HepG2 (cell line): ENCODE results near the gene HOXD8. TPM values are rescaled to one million over a fixed set of nuclear protein-coding genes. Genes with fewer than 3 reads are reported as not detected.

Source experiments
- ARID5B ChIP-seq: IDR thresholded peaks from 2 replicates; pipeline ENCODE4 v1.4.0; 2020; ENCODE audit warnings: mild to moderate bottlenecking, missing genetic modification reagents
- ELK4 ChIP-seq: sonication (generic); formaldehyde crosslinking; IDR thresholded peaks from 2 replicates; pipeline ENCODE4 v1.9.0; 2021; ENCODE audit warnings: missing genetic modification reagents, borderline replicate concordance
- FOXJ3 ChIP-seq: sonication (generic); formaldehyde crosslinking; IDR thresholded peaks from 2 replicates; pipeline ENCODE4 v1.4.0; 2020; ENCODE audit warnings: missing genetic modification reagents, mild to moderate bottlenecking, borderline replicate concordance
- GABPA ChIP-seq, 2 experiments: IDR thresholded peaks; 2 replicates each; pipeline ENCODE4 v1.6.1; 2011 to 2016; ENCODE audit warnings: low read depth in 2 of 2, low read length in 1 of 2, missing biosample characterization in 1 of 2, missing genetic modification characterization in 1 of 2
- GTF2F1 ChIP-seq: fragments of 150-350 bp; IDR thresholded peaks from 2 replicates; pipeline ENCODE4 v1.6.1; 2014; ENCODE audit warnings: low read length
- HOXA9 ChIP-seq: sonication (generic); formaldehyde crosslinking; IDR thresholded peaks from 2 replicates; pipeline ENCODE4 v1.8.1; 2022; ENCODE audit warnings: missing genetic modification reagents, mild to moderate bottlenecking, moderate library complexity, borderline replicate concordance
- RFXAP ChIP-seq: sonication (generic); formaldehyde crosslinking; IDR thresholded peaks from 2 replicates; pipeline ENCODE4 v1.4.0; 2020; ENCODE audit warnings: missing genetic modification reagents, borderline replicate concordance
- ZNF501 ChIP-seq: sonication (generic); formaldehyde crosslinking; IDR thresholded peaks from 2 replicates; pipeline ENCODE4 v1.5.1; 2020; ENCODE audit warnings: mild to moderate bottlenecking, moderate library complexity, missing genetic modification reagents
- ZNF558 ChIP-seq: sonication (generic); formaldehyde crosslinking; IDR thresholded peaks from 2 replicates; pipeline ENCODE4 v1.9.0; 2022; ENCODE audit warnings: mild to moderate bottlenecking, missing genetic modification reagents, borderline replicate concordance
- ZNF670 ChIP-seq: sonication (generic); formaldehyde crosslinking; IDR thresholded peaks from 2 replicates; pipeline ENCODE4 v1.8.0; 2022; ENCODE audit warnings: mild to moderate bottlenecking, missing genetic modification reagents, borderline replicate concordance
- ZNF674 ChIP-seq: sonication (generic); formaldehyde crosslinking; IDR thresholded peaks from 2 replicates; pipeline ENCODE4 v1.5.0; 2020; ENCODE audit warnings: low read depth, mild to moderate bottlenecking, missing genetic modification reagents
- polyA plus RNA-seq, 8 experiments: library from polyadenylated mRNA; depleted of rRNA in 3 of 8; stranded (reverse) in 7 of 8; unstranded in 1 of 8; fragments of >200 nt; fragmentation: Illumina TruSeq in 4 of 8; extraction: Trizol in 4 of 8; gene quantifications; 2 replicates each; pipeline versions ENCODE4 v1.2.1 to v1.2.3, GENCODE V29; 2011 to 2016; ENCODE audit warnings: low read depth in 4 of 8, missing spikeins in 1 of 8, mixed read lengths in 1 of 8; ENCODE audit not compliant: insufficient read depth in 1 of 8
- total RNA-seq, 5 experiments: library from RNA; depleted of rRNA; stranded (reverse); fragments of >200 nt; fragmentation: Illumina TruSeq; extraction: Trizol; gene quantifications; 2 replicates each; pipeline ENCODE4 v1.2.3, GENCODE V29; 2016; ENCODE audit warnings: low read depth in 1 of 5
- TF ChIP-seq, protein P1 (sequence below): sonication (generic); formaldehyde crosslinking; IDR thresholded peaks from 2 replicates; pipeline ENCODE4 v1.4.0; 2020; ENCODE audit warnings: missing genetic modification reagents
- TF ChIP-seq, protein P2 (sequence below): sonication (generic); formaldehyde crosslinking; IDR thresholded peaks from 2 replicates; pipeline ENCODE4 v1.9.0; 2022; ENCODE audit warnings: missing genetic modification reagents, mild to moderate bottlenecking, borderline replicate concordance
- TF ChIP-seq, protein P3 (sequence below): sonication (generic); formaldehyde crosslinking; IDR thresholded peaks from 2 replicates; pipeline ENCODE4 v1.5.1; 2020; ENCODE audit warnings: mild to moderate bottlenecking, moderate library complexity, missing genetic modification reagents

HOXD8 gene
- total and polyA plus RNA-seq, 2 of the 13 experiments (the other 11 are each of a cell fraction or from before 2014, with no cell fraction given), result not detected

- TF ChIP-seq GTF2F1, result no peak
- TF ChIP-seq, protein P1, sequence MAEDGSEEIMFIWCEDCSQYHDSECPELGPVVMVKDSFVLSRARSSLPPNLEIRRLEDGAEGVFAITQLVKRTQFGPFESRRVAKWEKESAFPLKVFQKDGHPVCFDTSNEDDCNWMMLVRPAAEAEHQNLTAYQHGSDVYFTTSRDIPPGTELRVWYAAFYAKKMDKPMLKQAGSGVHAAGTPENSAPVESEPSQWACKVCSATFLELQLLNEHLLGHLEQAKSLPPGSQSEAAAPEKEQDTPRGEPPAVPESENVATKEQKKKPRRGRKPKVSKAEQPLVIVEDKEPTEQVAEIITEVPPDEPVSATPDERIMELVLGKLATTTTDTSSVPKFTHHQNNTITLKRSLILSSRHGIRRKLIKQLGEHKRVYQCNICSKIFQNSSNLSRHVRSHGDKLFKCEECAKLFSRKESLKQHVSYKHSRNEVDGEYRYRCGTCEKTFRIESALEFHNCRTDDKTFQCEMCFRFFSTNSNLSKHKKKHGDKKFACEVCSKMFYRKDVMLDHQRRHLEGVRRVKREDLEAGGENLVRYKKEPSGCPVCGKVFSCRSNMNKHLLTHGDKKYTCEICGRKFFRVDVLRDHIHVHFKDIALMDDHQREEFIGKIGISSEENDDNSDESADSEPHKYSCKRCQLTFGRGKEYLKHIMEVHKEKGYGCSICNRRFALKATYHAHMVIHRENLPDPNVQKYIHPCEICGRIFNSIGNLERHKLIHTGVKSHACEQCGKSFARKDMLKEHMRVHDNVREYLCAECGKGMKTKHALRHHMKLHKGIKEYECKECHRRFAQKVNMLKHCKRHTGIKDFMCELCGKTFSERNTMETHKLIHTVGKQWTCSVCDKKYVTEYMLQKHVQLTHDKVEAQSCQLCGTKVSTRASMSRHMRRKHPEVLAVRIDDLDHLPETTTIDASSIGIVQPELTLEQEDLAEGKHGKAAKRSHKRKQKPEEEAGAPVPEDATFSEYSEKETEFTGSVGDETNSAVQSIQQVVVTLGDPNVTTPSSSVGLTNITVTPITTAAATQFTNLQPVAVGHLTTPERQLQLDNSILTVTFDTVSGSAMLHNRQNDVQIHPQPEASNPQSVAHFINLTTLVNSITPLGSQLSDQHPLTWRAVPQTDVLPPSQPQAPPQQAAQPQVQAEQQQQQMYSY, result no peak
- TF ChIP-seq, protein P2, sequence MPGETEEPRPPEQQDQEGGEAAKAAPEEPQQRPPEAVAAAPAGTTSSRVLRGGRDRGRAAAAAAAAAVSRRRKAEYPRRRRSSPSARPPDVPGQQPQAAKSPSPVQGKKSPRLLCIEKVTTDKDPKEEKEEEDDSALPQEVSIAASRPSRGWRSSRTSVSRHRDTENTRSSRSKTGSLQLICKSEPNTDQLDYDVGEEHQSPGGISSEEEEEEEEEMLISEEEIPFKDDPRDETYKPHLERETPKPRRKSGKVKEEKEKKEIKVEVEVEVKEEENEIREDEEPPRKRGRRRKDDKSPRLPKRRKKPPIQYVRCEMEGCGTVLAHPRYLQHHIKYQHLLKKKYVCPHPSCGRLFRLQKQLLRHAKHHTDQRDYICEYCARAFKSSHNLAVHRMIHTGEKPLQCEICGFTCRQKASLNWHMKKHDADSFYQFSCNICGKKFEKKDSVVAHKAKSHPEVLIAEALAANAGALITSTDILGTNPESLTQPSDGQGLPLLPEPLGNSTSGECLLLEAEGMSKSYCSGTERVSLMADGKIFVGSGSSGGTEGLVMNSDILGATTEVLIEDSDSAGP (CRISPR knock-in tag), result peak; percentile 86; the same call in 1 of the 2 replicates
- peak; percentile 65; the same call in 1 of the 2 replicates for TF ChIP-seq ARID5B (CRISPR knock-in tag)
- no peak for TF ChIP-seq HOXA9 (CRISPR knock-in tag)
- TF ChIP-seq, protein P3, sequence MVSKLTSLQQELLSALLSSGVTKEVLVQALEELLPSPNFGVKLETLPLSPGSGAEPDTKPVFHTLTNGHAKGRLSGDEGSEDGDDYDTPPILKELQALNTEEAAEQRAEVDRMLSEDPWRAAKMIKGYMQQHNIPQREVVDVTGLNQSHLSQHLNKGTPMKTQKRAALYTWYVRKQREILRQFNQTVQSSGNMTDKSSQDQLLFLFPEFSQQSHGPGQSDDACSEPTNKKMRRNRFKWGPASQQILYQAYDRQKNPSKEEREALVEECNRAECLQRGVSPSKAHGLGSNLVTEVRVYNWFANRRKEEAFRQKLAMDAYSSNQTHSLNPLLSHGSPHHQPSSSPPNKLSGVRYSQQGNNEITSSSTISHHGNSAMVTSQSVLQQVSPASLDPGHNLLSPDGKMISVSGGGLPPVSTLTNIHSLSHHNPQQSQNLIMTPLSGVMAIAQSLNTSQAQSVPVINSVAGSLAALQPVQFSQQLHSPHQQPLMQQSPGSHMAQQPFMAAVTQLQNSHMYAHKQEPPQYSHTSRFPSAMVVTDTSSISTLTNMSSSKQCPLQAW (CRISPR knock-in tag), result peak; percentile 89
- no peak for TF ChIP-seq ZNF670 (CRISPR knock-in tag)
- TF ChIP-seq GABPA (IDR thresholded peaks at IDR 0.05; ENCODE audit: low read depth, low read length), result peak; percentile 57
- TF ChIP-seq GABPA (CRISPR knock-in tag; IDR thresholded peaks at IDR 0.05; ENCODE audit: low read depth), result peak; percentile 75
- TF ChIP-seq ELK4 (CRISPR knock-in tag), result no peak
- TF ChIP-seq ZNF501 (CRISPR knock-in tag), result peak; percentile 79; the same call in 1 of the 2 replicates
- TF ChIP-seq RFXAP, result no peak
- TF ChIP-seq ZNF558 (CRISPR knock-in tag), result 0 out of 2 replicates have a peak, but pooled peaks have one; percentile 54
- no peak; the same call in 1 of the 2 replicates for TF ChIP-seq FOXJ3 (CRISPR knock-in tag)
- peak; percentile 75; the same call in 1 of the 2 replicates for TF ChIP-seq ZNF674 (CRISPR knock-in tag)
These were observed 11.2 kb downstream of the HOXD8 start (continued) for GRCh38 chr2:176140513-176141317.
